GM21381 (cell line): Measurements from ENCODE around the gene IREB2.
A peak's percentile ranks its signal among the peaks of the same experiment; 100 is the strongest.
"Not testable (repeated sequence)": the region's sequence is repeated elsewhere in the genome, so short reads cannot be mapped to it uniquely, and the experiment has no call there.

Source experiments
- ATAC-seq: cut with Tn5 transposase; IDR thresholded peaks from one replicate; pipeline ENCODE4 v1.9.1; 2021; ENCODE audit warnings: mild to moderate bottlenecking, moderate library complexity; ENCODE audit not compliant: unreplicated experiment

Gene IREB2

GRCh38 chr15:78469031-78469430, 31.0 kb downstream of the IREB2 start:
- no peak for ATAC-seq

GRCh38 chr15:78477295-78477694, 39.3 kb downstream of the IREB2 start:
- ATAC-seq, result no peak

- no peak for ATAC-seq
These were observed 41.6 kb downstream of the IREB2 start for GRCh38 chr15:78479650-78480049.

- no peak for ATAC-seq
These were observed 43.9 kb downstream of the IREB2 start for GRCh38 chr15:78481917-78482316.

GRCh38 chr15:78492872-78493271, 54.9 kb downstream of the IREB2 start:
- ATAC-seq, result no peak

GRCh38 chr15:78501857-78502256, 63.8 kb downstream of the IREB2 start:
- ATAC-seq, result no peak

GRCh38 chr15:78502641-78503040, 64.6 kb downstream of the IREB2 start:
- ATAC-seq, result no peak

- peak; percentile 74 for ATAC-seq
These were observed 69.2 kb downstream of the IREB2 start, which contains the start of gene HYKK for GRCh38 chr15:78506971-78507830. Gene HYKK (plus strand): TSS chr15:78507577. CDS start chr15:78513089, 5,512 bp downstream.

- ATAC-seq, result peak; percentile 26
These were observed 69.8 kb downstream of the IREB2 start for GRCh38 chr15:78507831-78508160.

GRCh38 chr15:78508272-78508671, 70.3 kb downstream of the IREB2 start:
- no peak for ATAC-seq

GRCh38 chr15:78509726-78510312, 71.8 kb downstream of the IREB2 start:
- ATAC-seq, result no peak

- ATAC-seq, result not testable (repeated sequence)
These were observed 82.0 kb downstream of the IREB2 start for GRCh38 chr15:78520035-78520434.

- ATAC-seq, result no peak
These were observed 86.2 kb downstream of the IREB2 start for GRCh38 chr15:78524230-78524629.

GRCh38 chr15:78527325-78527724, 89.3 kb downstream of the IREB2 start:
- ATAC-seq, result no peak

GRCh38 chr15:78533331-78533730, 95.3 kb downstream of the IREB2 start:
- ATAC-seq, result no peak

- no peak for ATAC-seq
These were observed 98.1 kb downstream of the IREB2 start for GRCh38 chr15:78536134-78536533.

GRCh38 chr15:78537266-78537905, 99.4 kb downstream of the IREB2 start:
- ATAC-seq, result no peak

- no peak for ATAC-seq
These were observed 100.3 kb downstream of the IREB2 start for GRCh38 chr15:78538358-78538757.

GRCh38 chr15:78539464-78540140, 101.6 kb downstream of the IREB2 start:
- not testable (repeated sequence) for ATAC-seq

- peak; percentile 77 for ATAC-seq
These were observed 102.3 kb downstream of the IREB2 start, which contains the start of gene PSMA4 for GRCh38 chr15:78540141-78540870. Gene PSMA4 (plus strand): TSS chr15:78540444. CDS start chr15:78541928, 1,484 bp downstream.
